Activated CD4-positive, alpha-beta T cell treated with anti-CD3 and anti-CD28 coated beads, Interleukin-2, amount 50 U/mL, for 4 hours (primary cell): Measurements from ENCODE around the gene PAPOLA.
"Not testable (repeated sequence)": the region's sequence is repeated elsewhere in the genome, so short reads cannot be mapped to it uniquely, and the experiment has no call there.

Experiments used
- DNase-seq, 2 experiments: peaks; one replicate each; pipeline ENCODE4 v3.0.0-alpha.2; 2020

PAPOLA gene

DNA sequence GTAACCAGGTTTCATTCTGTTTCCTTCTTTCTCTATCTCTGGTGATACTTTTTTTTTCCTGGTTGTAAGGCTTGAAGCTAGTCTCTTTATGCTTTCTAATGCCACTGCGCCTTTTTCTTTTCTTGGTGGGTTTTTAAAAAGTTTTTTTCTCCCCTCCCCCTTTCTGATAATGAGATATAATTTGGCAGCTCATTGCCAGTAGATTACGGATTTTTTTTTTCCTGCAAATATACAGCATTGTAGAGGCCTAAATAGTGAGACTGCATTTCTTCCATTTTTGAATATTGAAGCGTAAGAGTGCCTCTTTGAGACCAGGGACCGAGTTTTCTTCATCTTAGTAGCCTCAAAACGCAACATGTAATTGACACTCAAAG is 1.1 kb downstream of the PAPOLA start:
- no peak for DNase-seq

DNA sequence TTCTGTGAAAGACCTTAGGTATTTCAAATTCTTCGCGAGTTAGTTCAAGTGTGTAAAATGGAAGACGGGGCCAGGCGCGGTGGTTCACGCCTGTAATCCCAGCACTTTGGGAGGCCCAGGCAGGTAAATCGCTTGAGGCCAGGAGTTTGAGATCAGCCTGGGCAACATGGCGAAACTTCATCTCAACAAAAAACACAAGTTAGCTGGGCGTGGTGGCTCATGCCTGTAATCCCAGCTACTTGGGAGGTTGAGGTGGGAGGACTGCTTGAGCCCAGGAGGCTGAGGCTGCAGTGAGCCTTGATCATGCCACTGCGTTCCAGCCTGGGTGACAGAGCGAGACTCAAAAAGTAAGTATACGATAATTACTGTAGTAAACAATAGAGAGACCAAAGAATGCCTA is 2.2 kb downstream of the PAPOLA start:
- DNase-seq: not testable (repeated sequence)

DNA sequence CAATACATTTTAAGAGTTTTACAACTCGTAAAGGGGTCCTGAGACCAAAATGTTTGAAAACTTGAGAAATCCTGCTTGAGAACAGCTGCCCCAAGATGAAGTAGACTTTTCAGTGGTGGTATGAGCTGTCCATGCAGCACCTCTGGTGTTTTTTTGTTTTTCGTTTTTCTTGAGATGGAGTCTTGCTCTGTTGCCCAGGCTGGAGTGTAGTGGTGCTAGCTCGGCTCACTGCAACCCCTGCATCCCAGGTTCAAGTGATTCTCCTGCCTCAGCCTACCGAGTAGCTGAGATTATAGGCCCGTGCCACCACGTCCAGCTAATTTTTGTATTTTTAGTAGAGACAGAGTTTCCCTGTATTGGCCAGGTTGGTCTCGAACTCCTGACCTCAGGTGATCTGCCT is 5.5 kb downstream of the PAPOLA start:
- no peak for DNase-seq

DNA sequence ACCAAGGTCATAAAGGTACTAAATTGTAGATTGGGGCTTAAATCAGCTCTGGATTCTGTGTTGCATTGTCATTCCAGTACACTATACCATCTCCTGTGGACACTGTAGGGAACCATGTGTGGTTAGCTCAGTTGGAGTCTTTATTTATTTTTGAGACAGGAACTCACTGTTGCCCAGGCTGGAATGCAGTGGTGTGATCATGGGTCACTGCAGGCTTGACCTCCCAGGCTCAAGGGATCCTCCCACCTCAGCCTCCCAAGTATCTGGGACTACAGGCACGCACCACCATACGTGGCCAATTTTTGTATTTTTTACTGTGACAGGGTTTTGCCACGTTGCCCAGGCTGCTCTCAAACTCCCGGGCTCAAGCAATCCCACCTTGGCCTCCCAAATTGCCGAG is 6.7 kb downstream of the PAPOLA start:
- no peak for DNase-seq

DNA sequence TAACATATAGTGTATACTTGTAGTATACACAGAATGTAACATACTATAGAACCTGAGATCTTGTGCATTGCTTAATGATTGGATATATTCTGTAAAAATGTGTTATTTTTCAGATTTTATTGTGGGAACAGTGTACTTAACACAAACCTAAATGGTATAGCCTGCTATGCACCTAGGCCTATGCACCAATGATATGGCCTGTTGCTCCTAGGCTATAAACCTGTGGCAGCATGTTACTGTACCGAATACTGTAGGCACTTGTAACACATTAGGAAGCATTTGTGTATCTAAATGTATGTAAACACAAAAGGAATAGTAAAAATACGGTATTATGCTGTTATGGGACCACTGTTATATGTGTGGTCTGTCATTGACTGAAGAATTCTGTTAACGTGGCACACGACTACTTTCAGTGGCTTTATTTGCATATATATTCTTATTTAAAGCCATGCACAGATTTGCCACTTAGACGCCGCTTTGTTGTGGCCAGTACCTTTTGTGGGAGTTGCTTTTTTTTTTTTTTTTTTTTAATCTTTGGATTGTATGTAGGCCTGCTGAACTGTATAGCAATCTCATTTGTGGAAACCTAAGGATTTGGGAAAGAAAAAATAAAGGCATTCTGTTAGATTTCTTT is 7.4 kb downstream of the PAPOLA start:
- no peak for DNase-seq

DNA sequence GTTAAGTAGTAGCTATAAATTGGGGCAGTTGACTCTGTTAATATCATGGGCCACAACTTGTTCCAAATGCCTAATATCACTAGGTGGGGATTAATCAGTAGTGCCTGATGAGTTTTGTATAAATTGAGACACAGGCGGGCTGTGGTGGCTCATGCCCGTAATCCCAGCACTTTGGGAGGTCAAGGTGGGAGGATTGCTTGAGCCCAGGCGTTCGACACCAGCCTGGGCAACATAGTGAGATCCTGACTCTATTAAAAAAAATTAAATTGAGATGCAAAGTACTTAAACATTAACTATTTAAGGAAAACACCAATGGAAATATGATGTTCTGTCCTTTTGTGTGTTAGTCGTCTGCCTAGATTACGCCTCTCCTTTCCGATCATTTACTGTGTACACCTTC is 9.0 kb downstream of the PAPOLA start:
- DNase-seq: no peak

DNA sequence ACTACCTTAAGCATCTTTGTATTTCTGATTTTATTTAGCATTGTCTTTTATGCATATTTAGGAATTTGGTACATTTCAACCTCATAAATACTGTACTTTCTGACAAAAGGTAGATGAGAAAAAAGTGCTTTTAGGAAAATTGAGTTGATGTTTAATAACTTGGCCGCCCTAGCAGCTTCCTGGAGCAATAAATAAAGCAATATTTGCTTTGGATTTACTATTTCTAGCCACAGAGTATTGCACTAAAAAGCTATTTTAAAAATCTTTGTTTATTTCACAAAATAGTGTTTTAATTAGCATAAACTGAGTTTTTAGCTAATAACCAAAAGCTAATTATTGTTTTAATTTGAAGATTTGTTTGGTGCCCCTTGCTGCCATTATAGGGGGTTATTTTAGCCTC is 9.5 kb downstream of the PAPOLA start:
- no peak for DNase-seq

DNA sequence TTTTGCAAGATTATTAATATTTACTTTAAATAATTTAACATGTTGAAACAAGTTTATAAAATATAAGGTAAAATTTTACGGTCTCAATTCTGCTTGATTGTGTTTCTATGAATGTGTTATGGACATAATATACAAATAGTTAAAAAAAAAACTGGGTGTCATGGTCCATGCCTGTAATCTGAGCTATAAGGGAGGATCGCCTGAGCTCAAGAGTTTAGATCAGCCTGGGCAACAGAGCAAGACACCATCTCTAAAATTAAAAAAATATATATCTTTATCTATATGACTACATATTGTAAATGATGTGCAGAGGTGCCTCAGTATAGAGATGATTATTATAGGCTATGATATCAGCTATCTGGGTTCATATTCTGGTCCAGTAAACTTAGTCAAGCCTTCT is 9.9 kb downstream of the PAPOLA start:
- DNase-seq: no peak

DNA sequence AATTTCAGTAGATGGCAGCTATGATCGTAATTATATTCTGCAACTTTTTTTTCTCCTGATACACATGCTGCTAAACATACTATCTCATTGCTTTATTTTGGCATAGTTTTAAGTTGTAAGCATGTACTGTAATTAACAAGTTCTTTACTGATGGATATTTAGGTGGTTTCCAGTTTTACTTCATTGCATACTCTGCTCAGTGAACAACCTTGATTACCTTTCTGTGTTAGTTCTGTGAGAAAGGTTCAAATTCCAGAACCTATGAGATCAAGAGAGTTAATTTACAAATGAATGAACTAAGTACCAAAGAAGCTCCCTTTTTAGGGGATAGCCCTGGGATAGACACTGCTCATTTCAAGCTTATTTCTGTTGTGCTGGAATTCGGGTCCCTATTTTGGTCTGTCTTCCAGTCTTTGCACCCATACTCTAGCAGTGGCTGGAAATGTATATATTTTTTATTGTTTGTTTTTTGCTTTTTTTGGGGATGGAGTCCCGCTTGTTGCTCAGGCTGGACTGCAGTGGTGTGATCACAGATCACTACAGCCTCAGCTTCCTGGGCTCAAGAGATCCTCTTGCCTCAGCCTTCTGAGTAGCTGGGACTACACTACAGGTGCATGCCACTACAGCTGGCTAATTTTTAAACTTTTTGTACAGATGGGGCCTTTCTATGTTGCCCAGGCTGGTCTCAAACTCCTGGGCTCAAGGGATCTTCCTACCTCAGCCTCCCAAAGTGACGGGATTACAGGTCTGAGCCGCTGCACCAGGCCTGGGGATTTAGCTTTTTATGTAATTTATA is 10.6 kb downstream of the PAPOLA start:
- DNase-seq: no peak

DNA sequence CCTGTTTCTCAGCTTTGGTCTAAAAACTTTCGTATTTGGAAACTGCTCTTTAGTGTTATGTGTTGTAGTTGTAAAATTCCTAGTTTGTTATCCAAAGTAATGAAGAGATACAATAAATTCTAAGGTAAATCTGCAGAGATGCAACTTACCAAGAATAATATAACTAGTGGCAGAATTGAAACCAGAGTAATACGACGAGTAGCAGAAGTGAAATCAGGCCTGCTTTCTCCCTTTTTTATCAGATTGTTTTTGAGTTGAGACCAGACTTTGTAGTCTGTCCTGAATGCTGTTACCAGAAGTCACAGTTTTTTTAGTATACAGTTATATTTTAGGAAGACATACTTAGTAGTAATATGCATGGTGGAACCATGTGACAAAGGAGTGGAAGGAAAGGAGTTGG is 12.5 kb downstream of the PAPOLA start:
- DNase-seq: no peak

DNA sequence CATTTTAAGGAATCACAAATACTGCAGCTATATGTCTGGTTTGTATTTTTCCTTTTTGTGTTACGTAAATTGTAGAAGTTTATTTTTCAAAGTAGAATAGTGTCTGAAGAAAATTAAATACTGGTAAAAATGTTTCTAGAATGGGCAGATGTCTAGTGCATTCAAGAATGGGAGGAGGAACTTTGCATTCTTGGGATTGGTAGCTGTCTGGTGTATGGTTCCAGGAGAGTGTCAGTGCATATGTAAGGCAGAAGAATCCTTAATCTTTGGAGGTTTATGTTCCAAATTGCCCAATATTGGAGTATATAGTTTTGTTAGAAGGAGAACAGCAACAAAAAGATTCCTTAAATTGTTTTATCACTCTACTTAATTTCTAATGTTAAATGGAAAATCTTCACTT is 13.5 kb downstream of the PAPOLA start:
- DNase-seq: no peak

DNA sequence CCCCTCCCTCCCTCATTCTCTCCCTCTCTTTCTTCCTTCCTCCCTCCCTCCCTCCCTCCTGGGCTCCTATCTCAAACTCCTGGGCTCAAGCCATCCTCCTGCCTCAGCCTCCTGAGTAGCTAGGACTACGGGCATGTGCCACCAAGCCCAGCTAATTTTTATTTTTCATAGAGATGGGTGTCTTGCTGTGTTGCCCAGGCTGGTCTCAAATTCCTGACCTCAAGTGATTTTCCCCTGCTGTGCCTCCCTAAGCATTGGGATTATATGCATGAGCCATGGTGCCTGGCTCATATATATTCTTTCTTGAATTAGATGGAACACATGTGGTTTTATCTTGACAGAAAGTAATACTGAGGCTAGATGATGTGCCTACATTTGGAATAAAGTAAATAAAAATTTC is 14.2 kb downstream of the PAPOLA start:
- no peak for DNase-seq

DNA sequence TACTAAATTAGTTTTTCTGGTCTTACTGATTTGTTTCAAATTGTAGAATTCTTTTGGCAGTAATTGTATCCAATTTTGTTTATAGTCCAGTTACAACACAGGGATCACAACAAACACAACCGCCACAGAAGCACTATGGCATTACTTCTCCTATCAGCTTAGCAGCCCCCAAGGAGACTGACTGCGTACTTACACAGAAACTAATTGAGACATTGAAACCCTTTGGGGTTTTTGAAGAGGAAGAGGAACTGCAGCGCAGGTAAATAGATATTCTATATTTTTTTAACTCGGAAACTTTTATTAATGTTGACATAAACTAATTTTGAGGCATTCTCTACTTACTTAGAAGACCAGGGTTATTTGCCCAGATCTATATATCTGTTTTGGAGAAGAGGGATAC is 17.8 kb downstream of the PAPOLA start:
- no peak for DNase-seq

DNA sequence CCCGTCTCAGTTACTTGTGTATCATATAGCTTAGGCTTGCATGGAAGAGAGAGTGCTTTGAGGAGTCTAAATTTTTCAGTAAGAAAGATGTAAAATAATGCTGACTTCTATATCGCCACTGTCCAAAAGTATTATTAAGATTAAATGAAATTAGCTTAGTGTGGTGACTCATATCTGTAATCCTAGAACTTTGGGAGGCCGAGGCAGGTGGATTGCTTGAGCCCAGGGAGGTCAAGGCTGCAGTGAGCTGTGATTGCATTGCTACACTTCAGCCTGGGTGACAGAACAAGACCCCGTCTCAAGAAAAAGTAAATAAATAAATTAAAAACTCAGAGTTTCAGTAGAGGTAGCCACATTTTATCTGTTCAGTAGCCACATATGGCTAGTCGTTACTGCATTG is 23.3 kb downstream of the PAPOLA start:
- no peak for DNase-seq

DNA sequence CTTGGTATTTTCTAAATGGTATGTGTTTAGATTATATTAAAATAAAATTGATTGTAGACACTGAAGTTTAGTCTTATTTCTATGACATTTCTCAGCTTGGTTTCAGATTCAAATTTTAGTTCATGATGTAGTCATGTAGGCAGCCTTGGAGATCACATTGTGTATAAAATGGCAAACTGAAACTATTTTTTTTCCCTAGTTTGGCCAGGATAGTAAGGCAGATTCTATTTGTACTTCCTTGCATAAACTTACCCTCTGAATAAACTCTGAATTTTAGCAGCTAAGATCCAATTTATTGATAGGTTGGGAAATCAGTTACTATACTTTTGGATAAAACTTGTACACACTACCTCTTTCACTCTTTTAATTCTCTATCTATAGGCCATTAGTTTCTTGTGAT is 30.4 kb downstream of the PAPOLA start:
- DNase-seq: no peak

DNA sequence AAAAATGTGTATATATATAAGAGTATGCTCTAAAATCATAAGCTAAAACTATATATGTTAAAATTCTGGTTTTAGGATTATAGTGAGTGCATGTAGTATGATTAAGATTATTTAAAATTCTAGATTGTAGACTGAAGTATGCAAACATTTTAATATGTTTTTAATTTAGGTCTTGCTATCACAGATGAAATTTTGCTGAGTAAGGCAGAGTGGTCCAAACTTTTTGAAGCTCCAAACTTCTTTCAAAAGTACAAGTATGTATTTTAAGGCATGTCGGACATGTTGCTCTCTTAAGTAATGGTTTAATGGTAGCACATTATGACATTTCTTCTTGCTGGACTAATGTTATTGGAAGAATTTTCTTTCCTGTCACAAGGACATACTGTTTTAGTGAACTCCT is 34.6 kb downstream of the PAPOLA start:
- DNase-seq: no peak

DNA sequence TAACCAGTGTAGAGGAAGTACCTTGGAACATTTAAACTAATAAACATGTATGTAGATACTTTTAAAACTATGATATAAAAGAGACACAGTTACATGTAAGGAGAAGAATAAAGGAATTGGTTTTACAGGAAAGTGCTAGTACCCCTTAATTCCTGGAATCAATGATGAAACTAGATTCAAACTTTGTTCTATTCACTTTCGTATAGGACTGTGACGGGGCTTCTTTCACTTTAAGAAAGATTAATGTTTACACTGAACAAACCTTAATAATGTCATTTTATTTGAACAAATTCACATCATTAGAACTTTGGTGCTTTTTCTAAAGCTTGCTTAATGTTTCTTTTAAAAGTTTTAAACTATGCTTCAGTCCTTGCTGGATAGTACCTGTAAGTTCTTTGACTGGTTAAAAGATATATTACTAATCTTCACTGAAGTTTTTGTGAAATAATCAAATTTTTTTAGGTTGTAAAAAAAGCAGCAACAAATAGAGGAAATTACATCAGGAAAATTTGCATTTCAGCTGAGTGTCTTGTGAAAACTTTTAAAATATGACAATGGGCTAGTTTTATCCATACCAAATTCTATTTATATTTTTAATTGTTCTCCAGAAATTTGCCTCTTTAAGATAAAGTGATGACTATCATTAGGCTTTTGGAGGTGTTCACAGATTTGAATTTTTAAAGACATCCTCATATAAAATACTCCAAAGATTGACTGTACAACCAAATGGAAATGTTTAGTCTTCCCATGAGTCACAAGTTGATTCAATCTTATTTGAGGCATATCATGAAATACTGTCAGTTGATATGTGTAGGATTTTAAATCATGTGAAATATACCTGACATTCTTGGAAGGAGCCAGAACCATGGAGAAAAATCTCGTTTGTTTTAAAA is 36.2 kb downstream of the PAPOLA start:
- DNase-seq: no peak

DNA sequence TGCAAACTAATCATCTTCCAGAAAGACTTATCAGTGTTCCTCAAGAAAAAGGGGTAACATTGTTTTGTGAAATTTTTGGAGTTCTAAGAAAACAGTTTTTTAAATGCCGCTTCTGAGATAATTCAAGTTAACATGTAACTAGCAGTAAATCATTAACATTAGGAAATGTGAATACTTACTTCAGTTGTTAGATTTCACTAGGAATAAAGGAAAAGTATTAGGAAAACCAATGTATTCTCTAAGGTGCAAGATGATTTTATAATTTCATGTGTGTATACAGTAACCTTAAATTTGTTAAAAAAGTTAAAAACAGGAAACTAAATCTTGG is 36.8 kb downstream of the PAPOLA start:
- no peak for DNase-seq

DNA sequence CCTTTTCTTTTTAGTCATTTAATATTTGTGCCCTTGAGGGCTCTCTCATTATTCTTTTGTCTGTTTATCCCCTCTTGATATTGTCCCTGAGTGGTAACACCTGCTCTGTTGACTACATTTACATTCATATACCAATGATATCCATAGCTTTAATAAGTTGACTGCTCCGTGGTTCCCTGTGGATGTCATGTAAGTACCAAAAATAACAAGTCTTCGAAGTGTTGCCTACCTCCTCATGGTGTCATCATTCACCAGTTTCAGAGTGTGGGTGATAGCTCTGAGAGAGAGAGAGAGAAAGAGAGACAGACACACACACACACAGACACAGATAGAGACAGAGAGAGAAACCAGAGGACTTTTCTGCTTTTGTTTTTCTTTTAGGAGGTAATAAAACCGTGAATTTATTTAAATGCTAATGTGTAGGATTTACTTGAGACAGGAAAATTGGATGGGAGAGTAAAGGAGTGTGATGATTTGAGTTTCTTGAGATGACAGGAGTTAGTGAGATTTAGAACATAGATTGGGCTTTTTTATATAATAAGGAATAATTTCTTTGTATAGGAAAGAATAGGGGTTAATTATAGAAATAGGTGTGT is 52.2 kb downstream of the PAPOLA start:
- DNase-seq: no peak

DNA sequence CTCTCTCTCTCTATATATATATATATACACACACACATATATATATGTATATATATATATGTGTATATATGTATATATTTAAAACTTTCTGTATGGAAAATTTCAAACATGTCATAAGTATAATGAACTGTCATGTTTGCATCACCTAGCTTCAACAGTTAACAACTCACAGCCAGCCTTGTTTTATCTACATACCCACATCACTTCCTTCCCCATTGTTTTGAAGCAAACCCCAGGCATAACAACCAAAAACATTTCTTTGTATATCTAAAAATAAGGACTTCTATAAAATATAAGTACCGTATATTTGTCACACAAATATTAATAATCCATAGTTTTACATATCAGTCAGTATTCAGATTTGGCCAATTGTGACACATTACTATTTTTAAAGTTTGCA is 57.4 kb downstream of the PAPOLA start:
- no peak for DNase-seq

DNA sequence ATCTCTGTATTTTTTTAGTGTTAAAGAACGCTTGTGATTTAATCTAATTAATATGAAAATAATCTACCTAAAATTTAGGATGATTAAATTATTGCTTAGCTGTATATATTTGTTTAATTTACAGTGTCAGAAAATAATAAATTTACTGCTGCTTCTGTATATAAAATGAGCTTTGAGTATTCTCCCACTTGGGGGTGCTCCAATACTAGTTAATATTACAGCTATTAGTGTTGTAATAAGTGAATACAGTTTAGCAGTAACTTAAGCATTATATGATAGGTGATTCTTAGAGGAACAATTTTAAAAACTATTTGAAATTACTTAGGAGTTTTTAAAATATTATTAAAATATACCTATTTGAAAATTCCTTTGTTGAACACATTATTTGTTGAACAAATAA is 62.2 kb downstream of the PAPOLA start:
- no peak for DNase-seq

DNA sequence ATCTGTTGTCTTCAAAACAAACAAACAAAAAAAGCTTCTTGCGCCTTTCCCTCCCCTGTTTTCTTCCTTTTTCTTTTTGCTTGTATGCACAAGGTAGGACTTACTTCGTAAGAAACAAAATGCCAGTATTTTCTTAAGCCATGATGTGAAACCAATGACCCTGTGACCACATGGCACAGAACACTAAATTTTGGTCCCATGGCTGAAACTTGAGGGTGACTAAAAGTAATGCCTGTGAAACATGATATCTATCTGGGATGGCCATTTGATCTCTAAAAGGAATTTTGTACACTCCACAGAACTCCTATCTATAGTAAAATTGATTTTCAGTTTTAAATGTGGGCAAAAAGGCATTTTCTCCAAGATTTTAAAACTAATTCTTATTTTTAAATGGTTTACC is 63.6 kb downstream of the PAPOLA start:
- DNase-seq: no peak

DNA sequence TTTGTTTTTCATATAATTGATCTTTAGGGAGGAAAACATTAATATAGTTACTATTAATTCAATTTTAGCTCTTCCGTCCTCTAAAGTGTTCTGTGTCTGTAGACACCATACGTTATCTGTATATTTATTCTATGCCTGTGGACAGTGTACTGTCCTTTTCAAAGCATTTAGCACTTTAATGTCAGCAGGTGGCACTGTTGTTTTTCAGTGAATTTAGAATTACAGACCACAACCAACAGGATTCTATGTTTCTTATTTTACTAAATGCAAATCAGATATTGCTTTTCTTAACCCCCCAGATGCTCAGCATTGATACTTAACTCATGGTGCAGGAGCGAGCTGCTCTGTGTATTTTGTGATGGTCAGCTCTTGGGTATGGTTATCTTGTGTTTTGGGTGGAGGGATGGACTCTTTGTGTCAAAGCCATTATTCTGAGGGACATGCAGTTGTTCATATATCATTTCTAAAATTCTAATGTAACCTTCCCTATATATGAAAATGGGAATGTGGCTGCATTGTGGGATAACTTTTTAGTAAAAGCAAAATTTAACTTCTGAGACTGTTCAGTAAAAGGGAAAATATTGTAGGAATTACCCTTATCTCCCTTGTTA is 65.2 kb downstream of the PAPOLA start:
- no peak for DNase-seq
